ENCODE data around the gene FRMD3. TPM values are rescaled to one million over a fixed set of nuclear protein-coding genes. Genes with fewer than 3 reads are reported as not detected.

The FRMD3 gene
- total and polyA plus RNA-seq, 11 donors, result 28.9 to 195 (median 82.4) TPM

DNA sequence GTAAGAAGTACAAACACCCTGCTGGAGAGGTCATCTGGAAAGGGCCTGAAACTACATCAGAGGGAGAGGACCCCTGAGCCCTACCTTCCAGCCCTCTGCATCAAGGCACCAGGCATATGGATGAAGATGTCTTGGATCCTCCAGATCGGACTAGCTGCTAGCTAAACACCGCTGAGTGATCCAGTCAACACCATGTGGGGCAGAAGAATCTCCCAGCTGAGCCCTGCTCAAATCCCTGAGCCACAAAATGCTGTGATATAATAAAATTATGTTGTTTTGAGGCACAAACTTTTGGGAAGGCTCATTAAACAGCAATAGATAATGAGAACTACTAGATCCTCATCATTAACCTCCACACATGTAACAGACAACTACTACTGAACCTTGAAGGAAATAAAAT lies 155.2 kb downstream of the FRMD3 start:
- Histone ChIP-seq H3K4me1 (peaks cover 0 to 11% (median 0%) of the 10 kb centered on the region in 12 donors), H3K36me3 (peaks cover 0 to 14% (median 0%) of the 10 kb centered on the region in 9 donors), H3K27ac (no peak overlapping the region), H3K27me3 (no peaks in the 10 kb centered on the region), H3K4me3 (no peak overlapping the region), H3K9me3 (peaks cover 0 to 33% (median 11%) of the 10 kb centered on the region in 12 donors)
- DNase-seq, result no peak
- WGBS, 4 donors, result 97 to 100% (median 99%) methylated on average over 2 of the region's 2 CpGs
- TF ChIP-seq, protein P1, sequence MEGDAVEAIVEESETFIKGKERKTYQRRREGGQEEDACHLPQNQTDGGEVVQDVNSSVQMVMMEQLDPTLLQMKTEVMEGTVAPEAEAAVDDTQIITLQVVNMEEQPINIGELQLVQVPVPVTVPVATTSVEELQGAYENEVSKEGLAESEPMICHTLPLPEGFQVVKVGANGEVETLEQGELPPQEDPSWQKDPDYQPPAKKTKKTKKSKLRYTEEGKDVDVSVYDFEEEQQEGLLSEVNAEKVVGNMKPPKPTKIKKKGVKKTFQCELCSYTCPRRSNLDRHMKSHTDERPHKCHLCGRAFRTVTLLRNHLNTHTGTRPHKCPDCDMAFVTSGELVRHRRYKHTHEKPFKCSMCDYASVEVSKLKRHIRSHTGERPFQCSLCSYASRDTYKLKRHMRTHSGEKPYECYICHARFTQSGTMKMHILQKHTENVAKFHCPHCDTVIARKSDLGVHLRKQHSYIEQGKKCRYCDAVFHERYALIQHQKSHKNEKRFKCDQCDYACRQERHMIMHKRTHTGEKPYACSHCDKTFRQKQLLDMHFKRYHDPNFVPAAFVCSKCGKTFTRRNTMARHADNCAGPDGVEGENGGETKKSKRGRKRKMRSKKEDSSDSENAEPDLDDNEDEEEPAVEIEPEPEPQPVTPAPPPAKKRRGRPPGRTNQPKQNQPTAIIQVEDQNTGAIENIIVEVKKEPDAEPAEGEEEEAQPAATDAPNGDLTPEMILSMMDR (IDR thresholded peaks at IDR 0.05), result no peak
- no peak for TF ChIP-seq POLR2A (IDR thresholded peaks at IDR 0.05)
- no peak for ATAC-seq
- intact Hi-C loops (cut with DNase I), result no loop called here

DNA sequence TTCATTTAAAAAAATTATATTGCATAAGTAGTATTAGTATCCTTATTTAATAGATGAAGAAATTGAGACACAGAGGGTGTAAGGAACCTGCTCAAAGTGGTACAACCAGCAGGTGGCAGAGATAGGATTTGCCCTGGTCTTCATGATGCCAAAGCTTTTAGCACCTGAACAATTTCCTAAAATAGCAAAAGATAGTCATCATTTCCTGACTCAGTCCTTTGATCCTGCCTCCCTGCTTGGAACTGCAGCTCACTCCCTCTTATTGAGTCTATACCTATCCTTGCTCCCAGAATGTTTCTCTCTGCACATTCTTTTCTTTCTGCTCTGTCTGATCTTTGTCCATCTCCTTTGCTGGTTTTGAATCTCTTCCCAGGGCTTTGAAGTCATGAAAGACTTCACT lies 155.8 kb downstream of the FRMD3 start:
- Histone ChIP-seq H3K27ac (no peak overlapping the region), H3K9me3 (peaks cover 0 to 33% (median 11%) of the 10 kb centered on the region in 12 donors), H3K4me3 (no peak overlapping the region), H3K27me3 (no peaks in the 10 kb centered on the region), H3K36me3 (peaks cover 0 to 12% (median 0%) of the 10 kb centered on the region in 9 donors), H3K4me1 (peaks cover 0 to 11% (median 0%) of the 10 kb centered on the region in 12 donors)
- ATAC-seq, result no peak
- DNase-seq, result no peak
- intact Hi-C loops (cut with DNase I), result no loop called here
- no peak for TF ChIP-seq POLR2A (IDR thresholded peaks at IDR 0.05)
- TF ChIP-seq, protein P1 (IDR thresholded peaks at IDR 0.05), result no peak

DNA sequence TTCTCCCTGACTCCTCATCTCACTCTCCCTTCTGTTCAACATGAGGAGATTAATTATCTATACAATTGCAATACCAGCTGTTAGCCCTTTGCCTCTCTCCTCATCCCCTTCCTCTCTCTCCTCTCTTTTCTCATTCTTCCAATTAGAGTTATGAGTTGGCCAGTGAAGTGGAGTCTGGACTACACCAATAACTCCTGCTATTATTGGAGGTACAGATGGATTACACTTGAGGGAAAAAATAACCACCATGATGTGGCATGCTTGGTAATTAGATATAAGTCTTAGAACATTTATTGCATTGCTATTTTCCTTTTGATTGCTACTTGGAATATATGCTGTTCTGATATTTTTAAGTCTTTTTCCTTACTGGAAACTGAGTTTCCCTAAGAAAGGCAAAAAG lies 159.2 kb downstream of the FRMD3 start:
- ATAC-seq (no peak), DNase-seq (no peak)
- no peak overlapping the region for H3K4me3 ChIP-seq
- H3K4me1 ChIP-seq, result no peaks in the 10 kb centered on the region
- intact Hi-C loops (cut with DNase I), result no loop called here
- no peak overlapping the region for H3K27ac ChIP-seq
- H3K9me3 ChIP-seq, result peaks cover 0 to 21% (median 3%) of the 10 kb centered on the region in 12 donors
- TF ChIP-seq, protein P1 (IDR thresholded peaks at IDR 0.05), result no peak
- no peak for TF ChIP-seq POLR2A (IDR thresholded peaks at IDR 0.05)
- H3K27me3 ChIP-seq, result no peaks in the 10 kb centered on the region
- H3K36me3 ChIP-seq, result peaks cover 0 to 4% (median 0%) of the 10 kb centered on the region in 9 donors

DNA sequence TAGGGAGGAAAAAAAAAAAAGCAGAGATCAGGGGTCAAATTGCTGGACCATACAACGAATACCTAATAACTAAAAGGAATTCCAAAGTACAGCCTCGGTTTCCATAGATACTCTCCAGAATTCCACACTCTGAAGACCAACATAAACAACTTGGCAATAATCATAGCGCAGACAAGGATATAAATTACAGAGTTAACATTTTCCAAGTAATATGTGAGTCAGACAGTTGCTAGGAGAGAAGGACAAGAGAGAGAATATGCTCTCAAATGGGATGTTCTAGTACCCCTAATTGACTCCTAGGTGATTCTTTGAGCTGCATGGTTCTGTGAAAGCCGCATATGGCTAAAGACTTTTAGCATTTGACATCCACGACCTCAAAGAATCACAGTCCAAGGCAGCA lies 165.2 kb downstream of the FRMD3 start:
- Histone ChIP-seq H3K27ac (no peak overlapping the region), H3K4me3 (no peak overlapping the region), H3K27me3 (no peaks in the 10 kb centered on the region), H3K9me3 (peaks cover 0 to 6% (median 0%) of the 10 kb centered on the region in 12 donors), H3K4me1 (no peaks in the 10 kb centered on the region), H3K36me3 (no peaks in the 10 kb centered on the region)
- no peak for TF ChIP-seq POLR2A (IDR thresholded peaks at IDR 0.05)
- TF ChIP-seq, protein P1 (IDR thresholded peaks at IDR 0.05), result no peak
- ATAC-seq, result no peak
- WGBS, 4 donors, result 72 to 84% (median 75%) methylated on average over 5 of the region's 5 CpGs
- intact Hi-C loops (cut with DNase I), result no loop called here
- no peak for DNase-seq
